Liver (tissue), 9 donors: ENCODE results near the gene RPUSD4. TPM values are rescaled to one million over a fixed set of nuclear protein-coding genes. Genes with fewer than 3 reads are reported as not detected.

Source experiments
- DNase-seq: peaks from one replicate; pipeline ENCODE4 v3.0.0-alpha.2; 2017; ENCODE audit warnings: low spot score
- H3K27ac ChIP-seq, 2 donors: one replicate each; pipeline ENCODE4 v1.7.0; 2013; ENCODE audit warnings: inconsistent platforms in 2 of 2, low read length in 2 of 2, control low read depth in 1 of 2, low read depth in 1 of 2, mild to moderate bottlenecking in 1 of 2
- H3K27me3 ChIP-seq, 4 donors: one replicate each; pipeline versions ENCODE4 v1.6.1 to v1.7.0; 2013; ENCODE audit warnings: low read length in 3 of 4, inconsistent platforms in 1 of 4, mild to moderate bottlenecking in 1 of 4, moderate library complexity in 1 of 4; ENCODE audit not compliant: control insufficient read depth in 4 of 4, insufficient read depth in 4 of 4
- H3K36me3 ChIP-seq, 4 donors: one replicate each; pipeline versions ENCODE4 v1.6.1 to v1.7.0; 2013; ENCODE audit warnings: low read length in 3 of 4, mild to moderate bottlenecking in 3 of 4, low read depth in 1 of 4, moderate library complexity in 1 of 4; ENCODE audit not compliant: control insufficient read depth in 4 of 4, insufficient read depth in 3 of 4
- H3K4me1 ChIP-seq, 4 donors: one replicate each; pipeline versions ENCODE4 v1.6.1 to v1.7.0; 2013; ENCODE audit warnings: low read length in 3 of 4, mild to moderate bottlenecking in 3 of 4, moderate library complexity in 1 of 4; ENCODE audit not compliant: control insufficient read depth in 4 of 4, insufficient read depth in 4 of 4
- H3K4me3 ChIP-seq, 3 donors: one replicate each; pipeline versions ENCODE4 v1.6.1 to v1.7.0; 2013; ENCODE audit warnings: low read length in 3 of 3, control low read depth in 1 of 3, low read depth in 1 of 3, mild to moderate bottlenecking in 1 of 3
- H3K9ac ChIP-seq, 2 donors: one replicate each; pipeline ENCODE4 v1.7.0; 2013; ENCODE audit warnings: low read length in 2 of 2, mild to moderate bottlenecking in 2 of 2, moderate library complexity in 2 of 2, control low read depth in 1 of 2, low read depth in 1 of 2
- H3K9me3 ChIP-seq, 4 donors: one replicate each; pipeline versions ENCODE4 v1.6.1 to v1.7.0; 2013; ENCODE audit warnings: low read length in 3 of 4; ENCODE audit not compliant: control insufficient read depth in 4 of 4
- FOXA1 ChIP-seq: IDR thresholded peaks from 2 replicates; pipeline ENCODE4 v1.6.1; 2016; ENCODE audit warnings: antibody characterized with exemption
- FOXA2 ChIP-seq: IDR thresholded peaks from 2 replicates; pipeline ENCODE4 v1.6.1; 2016; ENCODE audit warnings: antibody characterized with exemption
- GABPA ChIP-seq, 2 donors: IDR thresholded peaks in 1 of 2; conservative IDR thresholded peaks in 1 of 2; 2 replicates each; pipeline ENCODE4 v1.6.1; 2016; ENCODE audit warnings: antibody characterized with exemption in 2 of 2, mild to moderate bottlenecking in 1 of 2, moderate library complexity in 1 of 2
- HNF4A ChIP-seq, 2 donors: conservative IDR thresholded peaks; 2 replicates each; pipeline ENCODE4 v1.6.1; 2016; ENCODE audit warnings: antibody characterized with exemption in 2 of 2, mild to moderate bottlenecking in 2 of 2
- HNF4G ChIP-seq: IDR thresholded peaks from 2 replicates; pipeline ENCODE4 v1.6.1; 2016; ENCODE audit warnings: antibody characterized with exemption
- JUND ChIP-seq, 2 donors: IDR thresholded peaks; 2 replicates each; pipeline ENCODE4 v1.6.1; 2016; ENCODE audit warnings: antibody characterized with exemption in 2 of 2
- NR2F2 ChIP-seq: IDR thresholded peaks from 2 replicates; pipeline ENCODE4 v1.6.1; 2016; ENCODE audit warnings: antibody characterized with exemption
- RAD21 ChIP-seq, 2 donors: IDR thresholded peaks; 2 replicates each; pipeline ENCODE4 v1.6.1; 2016; ENCODE audit warnings: antibody characterized with exemption in 2 of 2, mild to moderate bottlenecking in 2 of 2
- RXRA ChIP-seq, 2 donors: IDR thresholded peaks; 2 replicates each; pipeline ENCODE4 v1.6.1; 2017 to 2018; ENCODE audit warnings: antibody characterized with exemption in 2 of 2, mild to moderate bottlenecking in 1 of 2
- SP1 ChIP-seq: IDR thresholded peaks from 2 replicates; pipeline ENCODE4 v1.6.1; 2018; ENCODE audit warnings: antibody characterized with exemption, mild to moderate bottlenecking
- TAF1 ChIP-seq: conservative IDR thresholded peaks from 2 replicates; pipeline ENCODE4 v1.6.1; 2016; ENCODE audit warnings: antibody characterized with exemption, mild to moderate bottlenecking
- YY1 ChIP-seq: IDR thresholded peaks from 2 replicates; pipeline ENCODE4 v1.6.1; 2016; ENCODE audit warnings: antibody characterized with exemption, mild to moderate bottlenecking
- WGBS: extraction: QIAGEN DNeasy Blood & Tissue Kit; methylation state at CpG from one replicate; pipeline ENCODE4 v1.1.7; 2013; 5-methylcytosine and 5-hydroxymethylcytosine counted together
- polyA plus RNA-seq, 2 donors: library from polyadenylated mRNA; stranded (reverse) in 1 of 2; unstranded in 1 of 2; fragments of 200-250 nt in 1 of 2; fragments of >200 nt in 1 of 2; fragmentation: Nextera tagmentation in 1 of 2; extraction: Ambion mirVana in 1 of 2; gene quantifications; one replicate each; pipeline versions ENCODE4 v1.2.1 to v1.2.3, GENCODE V29; 2013 to 2015
- total RNA-seq, 2 donors: library from RNA; depleted of rRNA; stranded (reverse); fragments of >200 nt; gene quantifications; one replicate each; pipeline ENCODE4 v1.2.3, GENCODE V29; 2014
- TF ChIP-seq, protein P1 (sequence below): IDR thresholded peaks from 2 replicates; pipeline ENCODE4 v1.6.1; 2016; ENCODE audit warnings: antibody characterized with exemption
- TF ChIP-seq, protein P2 (sequence below): IDR thresholded peaks from 2 replicates; pipeline ENCODE4 v1.6.1; 2016; ENCODE audit warnings: antibody characterized with exemption
- TF ChIP-seq, protein P3 (sequence below): IDR thresholded peaks from 2 replicates; pipeline ENCODE4 v1.6.1; 2016; ENCODE audit warnings: antibody characterized with exemption
- TF ChIP-seq, protein P4 (sequence below): IDR thresholded peaks from 2 replicates; pipeline ENCODE4 v1.6.1; 2016; ENCODE audit warnings: antibody characterized with exemption, mild to moderate bottlenecking
- TF ChIP-seq, protein P5 (sequence below): fragments of 150-350 bp; IDR thresholded peaks from 2 replicates; pipeline ENCODE4 v1.5.1; 2017; ENCODE audit warnings: improper control_type of control experiment, low read depth, low read length; ENCODE audit not compliant: missing input control
- donor health status: healthy.
- donor health status: healthy.
- donor health status: healthy.
- donor health status: healthy.
- donor health status: healthy.

Gene RPUSD4
- total and polyA plus RNA-seq, 4 donors: 9.4 to 23.7 (median 17.2) TPM

DNA sequence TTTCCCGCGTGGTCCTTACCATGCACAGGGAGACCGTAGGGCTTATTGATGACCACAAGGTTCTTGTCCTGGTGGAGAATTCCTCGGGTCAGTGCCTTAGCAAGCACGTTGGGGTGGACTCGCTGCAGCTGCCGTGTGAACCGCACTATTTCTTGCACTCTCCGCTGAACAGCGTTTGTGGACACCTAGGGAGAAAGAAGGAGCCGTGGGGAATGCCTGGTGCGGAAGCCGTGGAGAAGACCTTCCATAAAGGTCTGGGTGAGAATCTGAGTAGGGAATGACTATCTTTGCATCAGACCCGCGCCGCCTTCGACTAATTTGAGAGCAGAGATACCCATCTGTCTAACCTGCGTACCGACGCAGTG, 597 bp downstream of the RPUSD4 start:
- no peak for DNase-seq

More for the DNA sequence above, 597 bp downstream of the RPUSD4 start:
- H3K27ac ChIP-seq: peak overlapping the region; percentile 10 to 63
- H3K4me1 ChIP-seq: peaks cover 3 to 31% (median 28%) of the 10 kb centered on the region in 4 donors
- H3K27me3 ChIP-seq: no peaks in the 10 kb centered on the region
- no peaks in the 10 kb centered on the region for H3K9me3 ChIP-seq
- WGBS: 6% methylated on average over 20 of the region's 20 CpGs
- H3K9ac ChIP-seq: peak overlapping the region; percentile 29 to 57
- peak overlapping the region; percentile 66 to 94 (median 85) for H3K4me3 ChIP-seq
- H3K36me3 ChIP-seq: peaks cover 2 to 14% (median 11%) of the 10 kb centered on the region in 4 donors
- TF ChIP-seq TAF1 (no peak), YY1 (no peak), FOXA1 (no peak), NR2F2 (no peak), RXRA (IDR thresholded peaks at IDR 0.05) (no peak), RAD21 (IDR thresholded peaks at IDR 0.05) (no peak), SP1 (no peak), JUND (IDR thresholded peaks at IDR 0.05) (no peak), HNF4G (no peak), FOXA2 (no peak), GABPA (IDR thresholded peaks at IDR 0.05 in 1 of 2, conservative IDR thresholded peaks at IDR 0.05 in 1 of 2) (no peak), HNF4A (conservative IDR thresholded peaks at IDR 0.05) (no peak)
- TF ChIP-seq, protein P1, sequence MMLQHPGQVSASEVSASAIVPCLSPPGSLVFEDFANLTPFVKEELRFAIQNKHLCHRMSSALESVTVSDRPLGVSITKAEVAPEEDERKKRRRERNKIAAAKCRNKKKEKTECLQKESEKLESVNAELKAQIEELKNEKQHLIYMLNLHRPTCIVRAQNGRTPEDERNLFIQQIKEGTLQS: no peak
- TF ChIP-seq, protein P2, sequence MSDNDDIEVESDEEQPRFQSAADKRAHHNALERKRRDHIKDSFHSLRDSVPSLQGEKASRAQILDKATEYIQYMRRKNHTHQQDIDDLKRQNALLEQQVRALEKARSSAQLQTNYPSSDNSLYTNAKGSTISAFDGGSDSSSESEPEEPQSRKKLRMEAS: no peak
- TF ChIP-seq, protein P3, sequence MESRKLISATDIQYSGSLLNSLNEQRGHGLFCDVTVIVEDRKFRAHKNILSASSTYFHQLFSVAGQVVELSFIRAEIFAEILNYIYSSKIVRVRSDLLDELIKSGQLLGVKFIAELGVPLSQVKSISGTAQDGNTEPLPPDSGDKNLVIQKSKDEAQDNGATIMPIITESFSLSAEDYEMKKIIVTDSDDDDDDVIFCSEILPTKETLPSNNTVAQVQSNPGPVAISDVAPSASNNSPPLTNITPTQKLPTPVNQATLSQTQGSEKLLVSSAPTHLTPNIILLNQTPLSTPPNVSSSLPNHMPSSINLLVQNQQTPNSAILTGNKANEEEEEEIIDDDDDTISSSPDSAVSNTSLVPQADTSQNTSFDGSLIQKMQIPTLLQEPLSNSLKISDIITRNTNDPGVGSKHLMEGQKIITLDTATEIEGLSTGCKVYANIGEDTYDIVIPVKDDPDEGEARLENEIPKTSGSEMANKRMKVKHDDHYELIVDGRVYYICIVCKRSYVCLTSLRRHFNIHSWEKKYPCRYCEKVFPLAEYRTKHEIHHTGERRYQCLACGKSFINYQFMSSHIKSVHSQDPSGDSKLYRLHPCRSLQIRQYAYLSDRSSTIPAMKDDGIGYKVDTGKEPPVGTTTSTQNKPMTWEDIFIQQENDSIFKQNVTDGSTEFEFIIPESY: no peak
- TF ChIP-seq, protein P4, sequence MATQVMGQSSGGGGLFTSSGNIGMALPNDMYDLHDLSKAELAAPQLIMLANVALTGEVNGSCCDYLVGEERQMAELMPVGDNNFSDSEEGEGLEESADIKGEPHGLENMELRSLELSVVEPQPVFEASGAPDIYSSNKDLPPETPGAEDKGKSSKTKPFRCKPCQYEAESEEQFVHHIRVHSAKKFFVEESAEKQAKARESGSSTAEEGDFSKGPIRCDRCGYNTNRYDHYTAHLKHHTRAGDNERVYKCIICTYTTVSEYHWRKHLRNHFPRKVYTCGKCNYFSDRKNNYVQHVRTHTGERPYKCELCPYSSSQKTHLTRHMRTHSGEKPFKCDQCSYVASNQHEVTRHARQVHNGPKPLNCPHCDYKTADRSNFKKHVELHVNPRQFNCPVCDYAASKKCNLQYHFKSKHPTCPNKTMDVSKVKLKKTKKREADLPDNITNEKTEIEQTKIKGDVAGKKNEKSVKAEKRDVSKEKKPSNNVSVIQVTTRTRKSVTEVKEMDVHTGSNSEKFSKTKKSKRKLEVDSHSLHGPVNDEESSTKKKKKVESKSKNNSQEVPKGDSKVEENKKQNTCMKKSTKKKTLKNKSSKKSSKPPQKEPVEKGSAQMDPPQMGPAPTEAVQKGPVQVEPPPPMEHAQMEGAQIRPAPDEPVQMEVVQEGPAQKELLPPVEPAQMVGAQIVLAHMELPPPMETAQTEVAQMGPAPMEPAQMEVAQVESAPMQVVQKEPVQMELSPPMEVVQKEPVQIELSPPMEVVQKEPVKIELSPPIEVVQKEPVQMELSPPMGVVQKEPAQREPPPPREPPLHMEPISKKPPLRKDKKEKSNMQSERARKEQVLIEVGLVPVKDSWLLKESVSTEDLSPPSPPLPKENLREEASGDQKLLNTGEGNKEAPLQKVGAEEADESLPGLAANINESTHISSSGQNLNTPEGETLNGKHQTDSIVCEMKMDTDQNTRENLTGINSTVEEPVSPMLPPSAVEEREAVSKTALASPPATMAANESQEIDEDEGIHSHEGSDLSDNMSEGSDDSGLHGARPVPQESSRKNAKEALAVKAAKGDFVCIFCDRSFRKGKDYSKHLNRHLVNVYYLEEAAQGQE: no peak
- TF ChIP-seq, protein P5, sequence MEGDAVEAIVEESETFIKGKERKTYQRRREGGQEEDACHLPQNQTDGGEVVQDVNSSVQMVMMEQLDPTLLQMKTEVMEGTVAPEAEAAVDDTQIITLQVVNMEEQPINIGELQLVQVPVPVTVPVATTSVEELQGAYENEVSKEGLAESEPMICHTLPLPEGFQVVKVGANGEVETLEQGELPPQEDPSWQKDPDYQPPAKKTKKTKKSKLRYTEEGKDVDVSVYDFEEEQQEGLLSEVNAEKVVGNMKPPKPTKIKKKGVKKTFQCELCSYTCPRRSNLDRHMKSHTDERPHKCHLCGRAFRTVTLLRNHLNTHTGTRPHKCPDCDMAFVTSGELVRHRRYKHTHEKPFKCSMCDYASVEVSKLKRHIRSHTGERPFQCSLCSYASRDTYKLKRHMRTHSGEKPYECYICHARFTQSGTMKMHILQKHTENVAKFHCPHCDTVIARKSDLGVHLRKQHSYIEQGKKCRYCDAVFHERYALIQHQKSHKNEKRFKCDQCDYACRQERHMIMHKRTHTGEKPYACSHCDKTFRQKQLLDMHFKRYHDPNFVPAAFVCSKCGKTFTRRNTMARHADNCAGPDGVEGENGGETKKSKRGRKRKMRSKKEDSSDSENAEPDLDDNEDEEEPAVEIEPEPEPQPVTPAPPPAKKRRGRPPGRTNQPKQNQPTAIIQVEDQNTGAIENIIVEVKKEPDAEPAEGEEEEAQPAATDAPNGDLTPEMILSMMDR: no peak
